H9 (cell line): ENCODE results near the gene OR14A2. TPM values are rescaled to one million over a fixed set of nuclear protein-coding genes. Genes with fewer than 3 reads are reported as not detected.

Source experiments
- DNase-seq: peaks from one replicate; pipeline ENCODE4 v3.0.0-alpha.2; 2017
- H2AFZ ChIP-seq: one replicate; pipeline ENCODE4 v1.6.1; 2013; ENCODE audit warnings: mild to moderate bottlenecking, low read length, control low read depth, moderate library complexity
- H2AK5ac ChIP-seq: 2 replicates; pipeline ENCODE4 v1.6.1; 2013; ENCODE audit warnings: low read length, control low read depth, mixed read lengths; ENCODE audit not compliant: insufficient read length
- H2BK120ac ChIP-seq: one replicate; pipeline ENCODE4 v1.6.1; 2013; ENCODE audit warnings: low read depth, mild to moderate bottlenecking, low read length, control low read depth, inconsistent platforms; ENCODE audit not compliant: poor library complexity, severe bottlenecking
- H2BK12ac ChIP-seq: 2 replicates; pipeline ENCODE4 v1.6.1; 2013; ENCODE audit warnings: low read length, control low read depth, mixed read lengths, low read depth; ENCODE audit not compliant: insufficient read length
- H2BK15ac ChIP-seq: 2 replicates; pipeline ENCODE4 v1.6.1; 2013; ENCODE audit warnings: low read depth, low read length, control low read depth
- H2BK20ac ChIP-seq: one replicate; pipeline ENCODE4 v1.6.1; 2013; ENCODE audit warnings: low read depth, mild to moderate bottlenecking, low read length, control low read depth, inconsistent platforms; ENCODE audit not compliant: poor library complexity, severe bottlenecking
- H2BK5ac ChIP-seq: 2 replicates; pipeline ENCODE4 v1.6.1; 2013; ENCODE audit warnings: low read length, control low read depth, mixed read lengths; ENCODE audit not compliant: insufficient read length
- H3K14ac ChIP-seq: 2 replicates; pipeline ENCODE4 v1.6.1; 2013; ENCODE audit warnings: low read length, control low read depth; ENCODE audit not compliant: insufficient read depth
- H3K18ac ChIP-seq: 2 replicates; pipeline ENCODE4 v1.6.1; 2013; ENCODE audit warnings: low read depth, mild to moderate bottlenecking, mixed read lengths, low read length, control low read depth; ENCODE audit not compliant: insufficient read length
- H3K23ac ChIP-seq: 2 replicates; pipeline ENCODE4 v1.6.1; 2013; ENCODE audit warnings: low read length, control low read depth, mixed read lengths, low read depth; ENCODE audit not compliant: insufficient read length
- H3K23me2 ChIP-seq: 2 replicates; pipeline ENCODE4 v1.6.1; 2013; ENCODE audit warnings: low read depth, mild to moderate bottlenecking, mixed read lengths, low read length, control low read depth; ENCODE audit not compliant: insufficient read length, poor library complexity, severe bottlenecking
- H3K27ac ChIP-seq: 2 replicates; pipeline ENCODE4 v1.5.1; 2013; ENCODE audit warnings: low read length, control low read depth, mixed read lengths, low read depth; ENCODE audit not compliant: insufficient read length
- H3K27me3 ChIP-seq: 2 replicates; pipeline ENCODE4 v1.6.1; 2013; ENCODE audit warnings: low read length, control low read depth, inconsistent platforms; ENCODE audit not compliant: insufficient read depth
- H3K4ac ChIP-seq: 2 replicates; pipeline ENCODE4 v1.6.1; 2013; ENCODE audit warnings: low read depth, mild to moderate bottlenecking, control low read depth, inconsistent platforms, low read length, moderate library complexity
- H3K4me1 ChIP-seq: 2 replicates; pipeline ENCODE4 v1.6.1; 2013; ENCODE audit warnings: low read length, control low read depth, inconsistent platforms; ENCODE audit not compliant: insufficient read depth
- H3K4me2 ChIP-seq: 2 replicates; pipeline ENCODE4 v1.6.1; 2013; ENCODE audit warnings: low read length, control low read depth, mixed read lengths; ENCODE audit not compliant: insufficient read length, insufficient read depth
- H3K56ac ChIP-seq: 2 replicates; pipeline ENCODE4 v1.6.1; 2013; ENCODE audit warnings: low read depth, mild to moderate bottlenecking, mixed read lengths, low read length, control low read depth; ENCODE audit not compliant: insufficient read length
- H3K79me1 ChIP-seq: 2 replicates; pipeline ENCODE4 v1.6.1; 2013; ENCODE audit warnings: low read depth, mild to moderate bottlenecking, moderate library complexity, low read length, control low read depth, inconsistent platforms; ENCODE audit not compliant: insufficient read depth, poor library complexity, severe bottlenecking
- H3K79me2 ChIP-seq: 2 replicates; pipeline ENCODE4 v1.6.1; 2013; ENCODE audit warnings: low read length, control low read depth, inconsistent platforms; ENCODE audit not compliant: insufficient read depth
- H3K9ac ChIP-seq: 2 replicates; pipeline ENCODE4 v1.6.1; 2013; ENCODE audit warnings: low read length, control low read depth, mixed read lengths; ENCODE audit not compliant: insufficient read length; ENCODE audit errors: extremely low read depth
- H3K9me3 ChIP-seq: one replicate; pipeline ENCODE4 v1.6.1; 2013; ENCODE audit warnings: low read depth, low read length, inconsistent platforms; ENCODE audit not compliant: control insufficient read depth
- H3T11ph ChIP-seq: one replicate; pipeline ENCODE4 v1.6.1; 2013; ENCODE audit warnings: mild to moderate bottlenecking, low read length, control low read depth, inconsistent platforms
- H4K20me1 ChIP-seq: one replicate; pipeline ENCODE4 v1.6.1; 2013; ENCODE audit not compliant: control insufficient read depth, insufficient read length, insufficient read depth
- H4K5ac ChIP-seq: 2 replicates; pipeline ENCODE4 v1.6.1; 2013; ENCODE audit warnings: low read depth, mild to moderate bottlenecking, mixed read lengths, low read length, control low read depth; ENCODE audit not compliant: insufficient read length
- H4K8ac ChIP-seq: replicated peaks from 2 replicates; pipeline ENCODE4 v1.6.1; 2013; ENCODE audit warnings: low read length, control low read depth, mixed read lengths, low read depth; ENCODE audit not compliant: insufficient read length
- H4K91ac ChIP-seq: 2 replicates; pipeline ENCODE4 v1.6.1; 2013; ENCODE audit warnings: low read depth, mild to moderate bottlenecking, moderate library complexity, mixed read lengths, low read length, control low read depth; ENCODE audit not compliant: insufficient read length
- H3K27ac Mint-ChIP-seq, 3 experiments: 2 replicates in 2 of 3; 3 replicates in 1 of 3; pipeline ENCODE4 v1.8.0; 2020 to 2021; ENCODE audit warnings: mixed read lengths in 3 of 3, mild to moderate bottlenecking in 1 of 3, moderate library complexity in 1 of 3
- H3K27me3 Mint-ChIP-seq: 2 replicates; pipeline ENCODE4 v1.8.0; 2021; ENCODE audit warnings: low read depth, mild to moderate bottlenecking, moderate library complexity, mixed read lengths
- H3K36me3 Mint-ChIP-seq, 3 experiments: 2 replicates in 2 of 3; 3 replicates in 1 of 3; pipeline ENCODE4 v1.8.0; 2020 to 2021; ENCODE audit warnings: low read depth in 3 of 3, mixed read lengths in 3 of 3; ENCODE audit not compliant: insufficient read depth in 1 of 3
- H3K4me1 Mint-ChIP-seq, 2 experiments: 2 replicates each; pipeline ENCODE4 v1.8.0; 2020; ENCODE audit warnings: mixed read lengths in 2 of 2
- H3K4me3 Mint-ChIP-seq, 2 experiments: 2 replicates in 1 of 2; 3 replicates in 1 of 2; pipeline ENCODE4 v1.8.0; 2020 to 2021; ENCODE audit warnings: mild to moderate bottlenecking in 2 of 2, mixed read lengths in 2 of 2, moderate library complexity in 1 of 2
- H3K9me3 Mint-ChIP-seq, 2 experiments: 2 replicates in 1 of 2; 3 replicates in 1 of 2; pipeline ENCODE4 v1.8.0; 2020; ENCODE audit warnings: mild to moderate bottlenecking in 2 of 2, mixed read lengths in 2 of 2, moderate library complexity in 1 of 2
- WGBS: extraction: QIAGEN DNeasy Blood & Tissue Kit; methylation state at CpG from one replicate; pipeline ENCODE4 v1.1.7; 2013; ENCODE audit warnings: missing lambda C conversion rate, low lambda C conversion rate, mixed read lengths; ENCODE audit not compliant: insufficient read length; ENCODE audit errors: extremely low coverage; 5-methylcytosine and 5-hydroxymethylcytosine counted together
- total RNA-seq: library from RNA; stranded (reverse); gene quantifications from 2 replicates; pipeline ENCODE4 v1.2.1, GENCODE V29; 2021
- TF ChIP-seq, protein P1 (sequence below): fragments of 200-600 bp; sonication (generic); conservative IDR thresholded peaks from 3 replicates; pipeline ENCODE4 v1.8.0; 2021; ENCODE audit warnings: antibody characterized with exemption, mild to moderate bottlenecking

The OR14A2 gene
- total RNA-seq, 1 experiment from 2014 or later = not detected

DNA sequence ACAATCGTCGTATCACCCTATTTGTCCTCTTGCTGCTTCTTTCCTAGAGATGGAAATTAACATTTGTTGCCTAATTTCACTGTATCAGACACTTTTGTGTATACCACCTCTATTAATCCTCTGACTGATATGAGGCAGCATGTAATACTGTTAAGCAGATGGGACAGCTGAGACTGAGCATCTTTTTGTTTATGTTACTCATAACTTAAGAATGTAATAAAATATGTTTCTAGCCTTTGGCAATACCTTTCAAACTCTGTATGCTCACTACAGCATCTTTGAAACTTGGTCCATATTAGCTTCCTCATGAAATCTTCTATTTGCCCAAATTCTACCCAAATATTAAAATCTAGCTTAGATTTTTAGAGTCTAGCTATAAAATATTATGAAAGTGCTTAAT lies 7.2 kb downstream of the OR14A2 start:
- no peak overlapping the region for H3K18ac ChIP-seq
- Mint-ChIP-seq H3K9me3 (peaks cover 30 to 63% of the 10 kb centered on the region in 2 experiments), H3K4me3 (no peak overlapping the region), H3K27me3 (no peaks in the 10 kb centered on the region), H3K4me1 (no peaks in the 10 kb centered on the region), H3K36me3 (no peaks in the 10 kb centered on the region), H3K27ac (no peak overlapping the region)
- DNase-seq = no peak
- H3T11ph ChIP-seq = no peak overlapping the region
- H3K23ac ChIP-seq = no peak overlapping the region
- no peaks in the 10 kb centered on the region for H3K27me3 ChIP-seq
- TF ChIP-seq, protein P1, sequence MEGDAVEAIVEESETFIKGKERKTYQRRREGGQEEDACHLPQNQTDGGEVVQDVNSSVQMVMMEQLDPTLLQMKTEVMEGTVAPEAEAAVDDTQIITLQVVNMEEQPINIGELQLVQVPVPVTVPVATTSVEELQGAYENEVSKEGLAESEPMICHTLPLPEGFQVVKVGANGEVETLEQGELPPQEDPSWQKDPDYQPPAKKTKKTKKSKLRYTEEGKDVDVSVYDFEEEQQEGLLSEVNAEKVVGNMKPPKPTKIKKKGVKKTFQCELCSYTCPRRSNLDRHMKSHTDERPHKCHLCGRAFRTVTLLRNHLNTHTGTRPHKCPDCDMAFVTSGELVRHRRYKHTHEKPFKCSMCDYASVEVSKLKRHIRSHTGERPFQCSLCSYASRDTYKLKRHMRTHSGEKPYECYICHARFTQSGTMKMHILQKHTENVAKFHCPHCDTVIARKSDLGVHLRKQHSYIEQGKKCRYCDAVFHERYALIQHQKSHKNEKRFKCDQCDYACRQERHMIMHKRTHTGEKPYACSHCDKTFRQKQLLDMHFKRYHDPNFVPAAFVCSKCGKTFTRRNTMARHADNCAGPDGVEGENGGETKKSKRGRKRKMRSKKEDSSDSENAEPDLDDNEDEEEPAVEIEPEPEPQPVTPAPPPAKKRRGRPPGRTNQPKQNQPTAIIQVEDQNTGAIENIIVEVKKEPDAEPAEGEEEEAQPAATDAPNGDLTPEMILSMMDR = no peak
- H3K4me2 ChIP-seq = no peak overlapping the region
- no peaks in the 10 kb centered on the region for H3K4me1 ChIP-seq
- no peaks in the 10 kb centered on the region for H3K23me2 ChIP-seq
- no peaks in the 10 kb centered on the region for H3K79me1 ChIP-seq
- no peak overlapping the region for H2BK5ac ChIP-seq
- no CpG with 5 or more reads among the region's 2 CpGs for WGBS
- H4K8ac ChIP-seq = no peak overlapping the region
- H2BK20ac ChIP-seq = no peak overlapping the region
- peaks cover 17% of the 10 kb centered on the region for H3K9me3 ChIP-seq
- H3K56ac ChIP-seq = no peak overlapping the region
- H2BK120ac ChIP-seq = no peak overlapping the region
- H2AFZ ChIP-seq = no peak overlapping the region
- no peak overlapping the region for H3K14ac ChIP-seq
- no peak overlapping the region for H3K9ac ChIP-seq
- no peaks in the 10 kb centered on the region for H4K20me1 ChIP-seq
- H3K79me2 ChIP-seq = no peaks in the 10 kb centered on the region
- no peak overlapping the region for H3K27ac ChIP-seq
- H3K4ac ChIP-seq = no peak overlapping the region
- no peak overlapping the region for H2AK5ac ChIP-seq
- H4K91ac ChIP-seq = no peak overlapping the region
- H4K5ac ChIP-seq = no peak overlapping the region
- H2BK12ac ChIP-seq = no peak overlapping the region
- no peak overlapping the region for H2BK15ac ChIP-seq
